Measurements from ENCODE around the gene C8B.

Gene C8B

GRCh38 chr1:56894014-56894413 is 71.8 kb downstream of the C8B start:
- no peak for DNase-seq

DNA sequence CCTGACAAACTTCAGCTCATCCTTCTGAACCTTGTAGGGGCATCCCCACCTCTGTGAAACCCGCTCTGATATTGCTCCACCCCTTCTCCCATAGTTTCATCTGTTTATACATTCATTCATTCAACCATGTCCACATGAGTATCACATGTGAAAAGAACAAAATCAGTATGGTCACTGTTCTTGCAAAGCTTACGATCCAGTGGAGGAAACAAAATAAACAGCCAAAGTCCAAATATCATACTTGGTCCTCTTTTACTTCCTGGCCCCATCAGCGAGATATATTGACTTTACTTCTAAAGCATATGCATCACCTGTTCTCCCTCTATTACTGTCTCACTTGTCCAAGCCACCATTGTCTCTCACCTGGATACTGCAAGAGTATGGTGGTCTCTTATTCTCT is 75.6 kb downstream of the C8B start:
- DNase-seq: no peak

DNA sequence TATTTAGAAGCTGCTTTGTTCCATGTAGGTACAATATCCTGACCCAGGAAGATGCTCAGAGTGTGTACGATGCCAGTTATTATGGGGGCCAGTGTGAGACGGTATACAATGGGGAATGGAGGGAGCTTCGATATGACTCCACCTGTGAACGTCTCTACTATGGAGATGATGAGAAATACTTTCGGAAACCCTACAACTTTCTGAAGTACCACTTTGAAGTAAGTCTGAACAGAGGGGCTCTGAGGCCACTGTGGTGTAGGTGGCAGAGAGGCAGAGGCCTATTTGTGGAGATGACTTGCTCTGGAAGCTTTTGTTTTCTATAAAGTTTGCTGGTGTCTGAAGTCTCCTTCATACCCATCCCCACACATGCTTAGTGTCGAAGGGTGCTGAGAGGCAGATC is 84.4 kb downstream of the C8B start:
- no peak for DNase-seq

- no peak for DNase-seq
Measured at GRCh38 chr1:56880774-56881173, 85.0 kb downstream of the C8B start.

Data from MV-4-11 (cell line).